Smooth muscle cell (in vitro differentiated cells): ENCODE measurements around the gene TMEM53. TPM values are rescaled to one million over a fixed set of nuclear protein-coding genes. Genes with fewer than 3 reads are reported as not detected.

Experiments used
- DNase-seq: peaks from one replicate; lab custom pipeline; 2025; ENCODE audit not compliant: unreplicated experiment; lab: John Stamatoyannopoulos, UW
- H2AFZ ChIP-seq: fragments of 200-600 bp; sonication (generic); 2 replicates; pipeline ENCODE4 v1.6.0; 2016; ENCODE audit warnings: antibody characterized with exemption, low read depth, mild to moderate bottlenecking
- H3F3A ChIP-seq: fragments of 200-600 bp; sonication (generic); 2 replicates; pipeline ENCODE4 v1.6.0; 2017; ENCODE audit warnings: antibody characterized with exemption, low read depth
- H3K27ac ChIP-seq: fragments of 200-600 bp; sonication (generic); 2 replicates; pipeline ENCODE4 v1.5.1; 2016; ENCODE audit warnings: low read depth, mild to moderate bottlenecking
- H3K27me3 ChIP-seq: fragments of 200-600 bp; sonication (generic); 2 replicates; pipeline ENCODE4 v1.6.1; 2016; ENCODE audit warnings: low read depth, mild to moderate bottlenecking
- H3K36me3 ChIP-seq: fragments of 200-600 bp; sonication (generic); 2 replicates; pipeline ENCODE4 v1.5.1; 2016; ENCODE audit warnings: low read depth
- H3K4me1 ChIP-seq: fragments of 200-600 bp; sonication (generic); 2 replicates; pipeline ENCODE4 v1.5.1; 2016; ENCODE audit warnings: low read depth
- H3K4me2 ChIP-seq: fragments of 200-600 bp; sonication (generic); 2 replicates; pipeline ENCODE4 v1.6.0; 2016; ENCODE audit warnings: mild to moderate bottlenecking
- H3K4me3 ChIP-seq: fragments of 200-600 bp; sonication (generic); 2 replicates; pipeline ENCODE4 v1.5.1; 2016; ENCODE audit warnings: mild to moderate bottlenecking
- H3K79me2 ChIP-seq: fragments of 200-600 bp; sonication (generic); 2 replicates; pipeline ENCODE4 v1.6.0; 2016; ENCODE audit warnings: low read depth, mild to moderate bottlenecking
- H3K9ac ChIP-seq: fragments of 200-600 bp; sonication (generic); 2 replicates; pipeline ENCODE4 v1.6.0; 2016; ENCODE audit warnings: low read depth
- H3K9me3 ChIP-seq: fragments of 200-600 bp; sonication (generic); replicated peaks from 2 replicates; pipeline ENCODE4 v1.5.1; 2016; ENCODE audit warnings: low read depth
- H4K20me1 ChIP-seq: fragments of 200-600 bp; sonication (generic); 2 replicates; pipeline ENCODE4 v1.6.0; 2016; ENCODE audit warnings: low read depth
- WGBS: methylation state at CpG from one replicate; pipeline ENCODE4 v1.1.7; 2016; ENCODE audit warnings: low lambda C conversion rate; 5-methylcytosine and 5-hydroxymethylcytosine counted together
- polyA plus RNA-seq: library from polyadenylated mRNA; unstranded; fragments of >200 nt; fragmentation: Nextera tagmentation; extraction: Ambion mirVana; gene quantifications from 2 replicates; pipeline ENCODE4 v1.2.1, GENCODE V29; 2016
- total RNA-seq: library from RNA; depleted of rRNA; stranded (reverse); fragments of >200 nt; gene quantifications from 2 replicates; pipeline ENCODE4 v1.2.3, GENCODE V29; 2014
- TF ChIP-seq, protein P1 (sequence below): fragments of 200-600 bp; sonication (generic); IDR thresholded peaks from 2 replicates; pipeline ENCODE4 v1.5.1; 2017; ENCODE audit warnings: borderline replicate concordance, mild to moderate bottlenecking, antibody characterized with exemption; ENCODE audit not compliant: insufficient read depth, poor library complexity, severe bottlenecking

The TMEM53 gene
- total and polyA plus RNA-seq, 2 experiments from 2014 or later: 8.1 to 15.5 TPM

- H3K9ac ChIP-seq: no peak overlapping the region
- no peaks in the 10 kb centered on the region for H3K9me3 ChIP-seq
- no peak overlapping the region for H3K4me2 ChIP-seq
- H4K20me1 ChIP-seq: no peaks in the 10 kb centered on the region
- no peaks in the 10 kb centered on the region for H3K36me3 ChIP-seq
- H3K4me1 ChIP-seq: no peaks in the 10 kb centered on the region
- H3K79me2 ChIP-seq: no peaks in the 10 kb centered on the region
- TF ChIP-seq, protein P1, sequence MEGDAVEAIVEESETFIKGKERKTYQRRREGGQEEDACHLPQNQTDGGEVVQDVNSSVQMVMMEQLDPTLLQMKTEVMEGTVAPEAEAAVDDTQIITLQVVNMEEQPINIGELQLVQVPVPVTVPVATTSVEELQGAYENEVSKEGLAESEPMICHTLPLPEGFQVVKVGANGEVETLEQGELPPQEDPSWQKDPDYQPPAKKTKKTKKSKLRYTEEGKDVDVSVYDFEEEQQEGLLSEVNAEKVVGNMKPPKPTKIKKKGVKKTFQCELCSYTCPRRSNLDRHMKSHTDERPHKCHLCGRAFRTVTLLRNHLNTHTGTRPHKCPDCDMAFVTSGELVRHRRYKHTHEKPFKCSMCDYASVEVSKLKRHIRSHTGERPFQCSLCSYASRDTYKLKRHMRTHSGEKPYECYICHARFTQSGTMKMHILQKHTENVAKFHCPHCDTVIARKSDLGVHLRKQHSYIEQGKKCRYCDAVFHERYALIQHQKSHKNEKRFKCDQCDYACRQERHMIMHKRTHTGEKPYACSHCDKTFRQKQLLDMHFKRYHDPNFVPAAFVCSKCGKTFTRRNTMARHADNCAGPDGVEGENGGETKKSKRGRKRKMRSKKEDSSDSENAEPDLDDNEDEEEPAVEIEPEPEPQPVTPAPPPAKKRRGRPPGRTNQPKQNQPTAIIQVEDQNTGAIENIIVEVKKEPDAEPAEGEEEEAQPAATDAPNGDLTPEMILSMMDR: no peak
- peaks cover 8% of the 10 kb centered on the region for H3K27me3 ChIP-seq
- no peak overlapping the region for H2AFZ ChIP-seq
- H3K27ac ChIP-seq: no peak overlapping the region
- no peak overlapping the region for H3K4me3 ChIP-seq
- H3F3A ChIP-seq: no peaks in the 10 kb centered on the region
- 90% methylated on average over 5 of the region's 5 CpGs for WGBS
- no peak for DNase-seq
Observed at GRCh38 chr1:44611419-44611818, 62.9 kb downstream of the TMEM53 start.

GRCh38 chr1:44610527-44611148 lies 63.6 kb downstream of the TMEM53 start:
- Histone ChIP-seq H4K20me1 (no peaks in the 10 kb centered on the region), H3K36me3 (no peaks in the 10 kb centered on the region), H3K9me3 (no peaks in the 10 kb centered on the region), H3K27ac (no peak overlapping the region), H3K4me1 (no peaks in the 10 kb centered on the region), H3K27me3 (peaks cover 6% of the 10 kb centered on the region), H3K9ac (no peak overlapping the region), H3K4me3 (no peak overlapping the region), H2AFZ (no peak overlapping the region), H3F3A (no peaks in the 10 kb centered on the region), H3K79me2 (no peaks in the 10 kb centered on the region), H3K4me2 (no peak overlapping the region)
- no peak for DNase-seq
- TF ChIP-seq, protein P1: no peak
- WGBS: 50% methylated on average over 11 of the region's 12 CpGs

- 73% methylated on average over 24 of the region's 25 CpGs for WGBS
- no peaks in the 10 kb centered on the region for H4K20me1 ChIP-seq
- no peak overlapping the region for H3K9ac ChIP-seq
- peaks cover 6% of the 10 kb centered on the region for H3K27me3 ChIP-seq
- no peak overlapping the region for H3K27ac ChIP-seq
- H3K4me3 ChIP-seq: no peak overlapping the region
- no peaks in the 10 kb centered on the region for H3K4me1 ChIP-seq
- TF ChIP-seq, protein P1: no peak
- no peak for DNase-seq
- H3K36me3 ChIP-seq: no peaks in the 10 kb centered on the region
- no peaks in the 10 kb centered on the region for H3K79me2 ChIP-seq
- H3F3A ChIP-seq: no peaks in the 10 kb centered on the region
- no peak overlapping the region for H2AFZ ChIP-seq
- no peak overlapping the region for H3K4me2 ChIP-seq
- no peaks in the 10 kb centered on the region for H3K9me3 ChIP-seq
Observed at GRCh38 chr1:44609768-44610526, 64.3 kb downstream of the TMEM53 start.
